HepG2 (cell line): ENCODE results near the gene SIK2. TPM values are rescaled to one million over a fixed set of nuclear protein-coding genes. Genes with fewer than 3 reads are reported as not detected.

Experiments used
- ATAC-seq: fragments of 200-7000 bp; cut with Tn5 transposase; 3 replicates; pipeline ENCODE4 v1.9.1; 2020; ENCODE audit warnings: mild to moderate bottlenecking, moderate library complexity
- BruUV-seq: library from RNA; stranded (reverse); fragments of 400-500 nt; replicated peaks from 2 replicates; lab custom pipeline; 2021; lab: Mats Ljungman, UMichigan
- CTCF ChIA-PET: fragments of 300-600 bp; formaldehyde crosslinking; extraction: SDS; loops from one replicate; lab custom pipeline; 2021; ENCODE audit warnings: low total read pairs, inconsistent platforms, low intra/inter-chr PET ratio; lab: Yijun Ruan, JAX
- POLR2A ChIA-PET: fragments of 350-600 bp; sonication (Branson Sonifier 250); formaldehyde crosslinking; loops from one replicate; lab custom pipeline; 2020; ENCODE audit warnings: antibody characterized with exemption, inconsistent platforms; lab: Yijun Ruan, JAX
- DNase-seq: peaks from one replicate; pipeline ENCODE4 v3.0.0-alpha.2; 2015; ENCODE audit warnings: low spot score
- FAIRE-seq: peaks from 3 replicates; lab custom pipeline; 2011; peaks lifted over from hg19 to GRCh38; lab: Jason Lieb, UNC
- H2AFZ ChIP-seq: one replicate; pipeline ENCODE4 v1.6.1; 2011; ENCODE audit warnings: low read length, inconsistent platforms
- H3K27ac ChIP-seq: fragments of 300-600 bp; 3 replicates; pipeline ENCODE4 v1.8.0; 2011; ENCODE audit warnings: mixed run types, mild to moderate bottlenecking, mixed read lengths, low read length, inconsistent platforms; ENCODE audit not compliant: insufficient read depth; ENCODE audit errors: extremely low read length
- H3K27me3 ChIP-seq, 2 experiments: fragments of 200-600 bp in 1 of 2; 2 replicates in 1 of 2; 3 replicates in 1 of 2; pipeline versions ENCODE4 v1.6.0 to v1.8.0; 2011; ENCODE audit warnings: low read length in 2 of 2, mild to moderate bottlenecking in 2 of 2, moderate library complexity in 2 of 2, inconsistent platforms in 1 of 2; ENCODE audit not compliant: insufficient read depth in 2 of 2, control insufficient read depth in 1 of 2
- H3K36me3 ChIP-seq, 2 experiments: fragments of 200-600 bp in 1 of 2; replicated peaks in 1 of 2; 2 replicates in 1 of 2; 3 replicates in 1 of 2; pipeline versions ENCODE4 v1.5.1 to v1.8.0; 2011; ENCODE audit warnings: low read length in 2 of 2, inconsistent platforms in 1 of 2; ENCODE audit not compliant: insufficient read depth in 2 of 2, control insufficient read depth in 1 of 2
- H3K4me1 ChIP-seq: 2 replicates; pipeline ENCODE4 v1.5.1; 2012; ENCODE audit warnings: low read length, inconsistent platforms; ENCODE audit not compliant: insufficient read depth
- H3K4me2 ChIP-seq: 2 replicates; pipeline ENCODE4 v1.6.0; 2011; ENCODE audit warnings: low read depth, low read length, inconsistent platforms
- H3K4me3 ChIP-seq, 3 experiments: fragments of 200-600 bp in 1 of 3; sonication (generic), shearing (Covaris generic) in 1 of 3; replicated peaks in 1 of 3; 2 replicates each; pipeline ENCODE4 v1.5.1; 2011 to 2016; ENCODE audit warnings: low read length in 3 of 3, inconsistent platforms in 2 of 3, low read depth in 2 of 3, mild to moderate bottlenecking in 2 of 3, control low read depth in 1 of 3, mixed read lengths in 1 of 3; ENCODE audit not compliant: insufficient read depth in 1 of 3
- H3K79me2 ChIP-seq: one replicate; pipeline ENCODE4 v1.6.1; 2011; ENCODE audit warnings: low read length, inconsistent platforms; ENCODE audit not compliant: insufficient read depth
- H3K9ac ChIP-seq: 2 replicates; pipeline ENCODE4 v1.6.0; 2011; ENCODE audit warnings: mild to moderate bottlenecking, low read depth, low read length, inconsistent platforms; ENCODE audit not compliant: insufficient read depth
- H3K9me3 ChIP-seq: 2 replicates; pipeline ENCODE4 v1.5.1; 2012; ENCODE audit warnings: mild to moderate bottlenecking, low read length
- H4K20me1 ChIP-seq: 2 replicates; pipeline ENCODE4 v1.6.0; 2011; ENCODE audit warnings: inconsistent platforms, mild to moderate bottlenecking, low read length, moderate library complexity; ENCODE audit not compliant: insufficient read depth
- CCDC6 ChIP-seq: sonication (generic); formaldehyde crosslinking; IDR thresholded peaks from 2 replicates; pipeline ENCODE4 v1.8.1; 2022; ENCODE audit warnings: mild to moderate bottlenecking, missing genetic modification reagents, moderate library complexity
- CREBL2 ChIP-seq: sonication (generic); formaldehyde crosslinking; IDR thresholded peaks from 2 replicates; pipeline ENCODE4 v1.8.1; 2023; ENCODE audit warnings: missing genetic modification reagents, mild to moderate bottlenecking, borderline replicate concordance
- GZF1 ChIP-seq: sonication (generic); formaldehyde crosslinking; IDR thresholded peaks from 2 replicates; pipeline ENCODE4 v1.5.1; 2020; ENCODE audit warnings: mild to moderate bottlenecking, missing genetic modification reagents
- HES4 ChIP-seq: sonication (generic); formaldehyde crosslinking; IDR thresholded peaks from 2 replicates; pipeline ENCODE4 v1.9.0; 2021; ENCODE audit warnings: mild to moderate bottlenecking, missing genetic modification reagents, borderline replicate concordance
- HNF4G ChIP-seq, 2 experiments: sonication (generic) in 1 of 2; formaldehyde crosslinking in 1 of 2; IDR thresholded peaks; 2 replicates each; pipeline versions ENCODE4 v1.4.0 to v1.6.1; 2011 to 2020; ENCODE audit warnings: borderline replicate concordance in 2 of 2, low read depth in 2 of 2, mild to moderate bottlenecking in 2 of 2, low read length in 1 of 2, missing genetic modification reagents in 1 of 2, moderate library complexity in 1 of 2
- IKZF5 ChIP-seq: IDR thresholded peaks from 2 replicates; pipeline ENCODE4 v1.6.1; 2018; ENCODE audit warnings: missing genetic modification reagents, mild to moderate bottlenecking, missing compliant biosample characterization
- MAFG ChIP-seq: sonication (generic); formaldehyde crosslinking; IDR thresholded peaks from 2 replicates; pipeline ENCODE4 v1.5.1; 2020; ENCODE audit warnings: mild to moderate bottlenecking, missing genetic modification reagents
- MED1 ChIP-seq: sonication (generic); formaldehyde crosslinking; IDR thresholded peaks from 2 replicates; pipeline ENCODE4 v1.4.0; 2020; ENCODE audit warnings: missing genetic modification reagents
- NR2F2 ChIP-seq: IDR thresholded peaks from 2 replicates; pipeline ENCODE4 v1.6.1; 2012; ENCODE audit warnings: low read depth, inconsistent platforms, borderline replicate concordance
- RBFOX2 ChIP-seq: fragments of 200-400 bp; formaldehyde crosslinking; IDR thresholded peaks from 2 replicates; pipeline ENCODE4 v1.6.1; 2017; ENCODE audit warnings: low read depth, mild to moderate bottlenecking, low read length
- TFAP4 ChIP-seq: sonication (generic); IDR thresholded peaks from 2 replicates; pipeline ENCODE4 v1.6.1; 2016; ENCODE audit warnings: low read depth, borderline replicate concordance
- ZNF253 ChIP-seq: sonication (generic); formaldehyde crosslinking; IDR thresholded peaks from 2 replicates; pipeline ENCODE4 v1.8.0; 2022; ENCODE audit warnings: mild to moderate bottlenecking, missing genetic modification reagents, borderline replicate concordance
- ZNF556 ChIP-seq: sonication (generic); formaldehyde crosslinking; IDR thresholded peaks from 2 replicates; pipeline ENCODE4 v1.4.0; 2020; ENCODE audit warnings: mild to moderate bottlenecking, missing genetic modification reagents, borderline replicate concordance
- WGBS: methylation state at CpG from one replicate; pipeline ENCODE4 v1.1.6; 2017; ENCODE audit warnings: low lambda C conversion rate; 5-methylcytosine and 5-hydroxymethylcytosine counted together
- in situ Hi-C: cut with HindIII; loops from 2 replicates; pipeline ENCODE4 v1.10.0; 2017; ENCODE audit warnings: low pct_unique_long_range_greater_than_20kb; ENCODE audit not compliant: extremely low pct_ligation_motif_present
- intact Hi-C: fragments of 100-400 bp; cut with micrococcal nuclease; formaldehyde crosslinking; loops from one replicate; pipeline ENCODE4 v1.10.0; 2022; ENCODE audit not compliant: unreplicated experiment
- polyA plus RNA-seq, 8 experiments: library from polyadenylated mRNA; depleted of rRNA in 3 of 8; stranded (reverse) in 7 of 8; unstranded in 1 of 8; fragments of >200 nt; fragmentation: Illumina TruSeq in 4 of 8; extraction: Trizol in 4 of 8; gene quantifications; 2 replicates each; pipeline versions ENCODE4 v1.2.1 to v1.2.3, GENCODE V29; 2011 to 2016; ENCODE audit warnings: low read depth in 4 of 8, missing spikeins in 1 of 8, mixed read lengths in 1 of 8; ENCODE audit not compliant: insufficient read depth in 1 of 8
- total RNA-seq, 5 experiments: library from RNA; depleted of rRNA; stranded (reverse); fragments of >200 nt; fragmentation: Illumina TruSeq; extraction: Trizol; gene quantifications; 2 replicates each; pipeline ENCODE4 v1.2.3, GENCODE V29; 2016; ENCODE audit warnings: low read depth in 1 of 5
- TF ChIP-seq, protein P1 (sequence below), 2 experiments: fragments of 450-650 bp in 1 of 2; sonication (generic) in 1 of 2; formaldehyde crosslinking; IDR thresholded peaks; 2 replicates each; pipeline versions ENCODE4 v1.5.0 to v1.8.0; 2020 to 2022; ENCODE audit warnings: mild to moderate bottlenecking in 1 of 2, missing genetic modification reagents in 1 of 2
- TF ChIP-seq, protein P2 (sequence below): sonication (generic); formaldehyde crosslinking; IDR thresholded peaks from 2 replicates; pipeline ENCODE4 v1.4.0; 2020; ENCODE audit warnings: missing genetic modification reagents, borderline replicate concordance

The SIK2 gene
- total and polyA plus RNA-seq, 2 of the 13 experiments (the other 11 are each of a cell fraction or from before 2014, with no cell fraction given): 8.1 to 15.4 TPM

GRCh38 chr11:111570796-111571195 lies 31.5 kb upstream of the SIK2 start:
- H4K20me1 ChIP-seq: no peaks in the 10 kb centered on the region
- H3K4me1 ChIP-seq: peaks cover 62% of the 10 kb centered on the region
- TF ChIP-seq RBFOX2 (no peak), TFAP4 (no peak), IKZF5 (CRISPR knock-in tag) (no peak), MED1 (no peak), MAFG (CRISPR knock-in tag) (no peak), GZF1 (CRISPR knock-in tag) (no peak), HNF4G (IDR thresholded peaks at IDR 0.05; ENCODE audit: borderline replicate concordance, low read depth, low read length) (no peak), HNF4G (CRISPR knock-in tag; IDR thresholded peaks at IDR 0.05; ENCODE audit: borderline replicate concordance, low read depth) (no peak), HES4 (no peak), ZNF556 (CRISPR knock-in tag) (no peak), CCDC6 (no peak), CREBL2 (CRISPR knock-in tag) (no peak), NR2F2 (no peak), ZNF253 (CRISPR knock-in tag) (no peak)
- TF ChIP-seq, protein P1, sequence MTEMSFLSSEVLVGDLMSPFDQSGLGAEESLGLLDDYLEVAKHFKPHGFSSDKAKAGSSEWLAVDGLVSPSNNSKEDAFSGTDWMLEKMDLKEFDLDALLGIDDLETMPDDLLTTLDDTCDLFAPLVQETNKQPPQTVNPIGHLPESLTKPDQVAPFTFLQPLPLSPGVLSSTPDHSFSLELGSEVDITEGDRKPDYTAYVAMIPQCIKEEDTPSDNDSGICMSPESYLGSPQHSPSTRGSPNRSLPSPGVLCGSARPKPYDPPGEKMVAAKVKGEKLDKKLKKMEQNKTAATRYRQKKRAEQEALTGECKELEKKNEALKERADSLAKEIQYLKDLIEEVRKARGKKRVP (CRISPR knock-in tag; IDR thresholded peaks at IDR 0.05): no peak
- TF ChIP-seq, protein P2, sequence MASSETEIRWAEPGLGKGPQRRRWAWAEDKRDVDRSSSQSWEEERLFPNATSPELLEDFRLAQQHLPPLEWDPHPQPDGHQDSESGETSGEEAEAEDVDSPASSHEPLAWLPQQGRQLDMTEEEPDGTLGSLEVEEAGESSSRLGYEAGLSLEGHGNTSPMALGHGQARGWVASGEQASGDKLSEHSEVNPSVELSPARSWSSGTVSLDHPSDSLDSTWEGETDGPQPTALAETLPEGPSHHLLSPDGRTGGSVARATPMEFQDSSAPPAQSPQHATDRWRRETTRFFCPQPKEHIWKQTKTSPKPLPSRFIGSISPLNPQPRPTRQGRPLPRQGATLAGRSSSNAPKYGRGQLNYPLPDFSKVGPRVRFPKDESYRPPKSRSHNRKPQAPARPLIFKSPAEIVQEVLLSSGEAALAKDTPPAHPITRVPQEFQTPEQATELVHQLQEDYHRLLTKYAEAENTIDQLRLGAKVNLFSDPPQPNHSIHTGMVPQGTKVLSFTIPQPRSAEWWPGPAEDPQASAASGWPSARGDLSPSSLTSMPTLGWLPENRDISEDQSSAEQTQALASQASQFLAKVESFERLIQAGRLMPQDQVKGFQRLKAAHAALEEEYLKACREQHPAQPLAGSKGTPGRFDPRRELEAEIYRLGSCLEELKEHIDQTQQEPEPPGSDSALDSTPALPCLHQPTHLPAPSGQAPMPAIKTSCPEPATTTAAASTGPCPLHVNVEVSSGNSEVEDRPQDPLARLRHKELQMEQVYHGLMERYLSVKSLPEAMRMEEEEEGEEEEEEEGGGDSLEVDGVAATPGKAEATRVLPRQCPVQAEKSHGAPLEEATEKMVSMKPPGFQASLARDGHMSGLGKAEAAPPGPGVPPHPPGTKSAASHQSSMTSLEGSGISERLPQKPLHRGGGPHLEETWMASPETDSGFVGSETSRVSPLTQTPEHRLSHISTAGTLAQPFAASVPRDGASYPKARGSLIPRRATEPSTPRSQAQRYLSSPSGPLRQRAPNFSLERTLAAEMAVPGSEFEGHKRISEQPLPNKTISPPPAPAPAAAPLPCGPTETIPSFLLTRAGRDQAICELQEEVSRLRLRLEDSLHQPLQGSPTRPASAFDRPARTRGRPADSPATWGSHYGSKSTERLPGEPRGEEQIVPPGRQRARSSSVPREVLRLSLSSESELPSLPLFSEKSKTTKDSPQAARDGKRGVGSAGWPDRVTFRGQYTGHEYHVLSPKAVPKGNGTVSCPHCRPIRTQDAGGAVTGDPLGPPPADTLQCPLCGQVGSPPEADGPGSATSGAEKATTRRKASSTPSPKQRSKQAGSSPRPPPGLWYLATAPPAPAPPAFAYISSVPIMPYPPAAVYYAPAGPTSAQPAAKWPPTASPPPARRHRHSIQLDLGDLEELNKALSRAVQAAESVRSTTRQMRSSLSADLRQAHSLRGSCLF (CRISPR knock-in tag): no peak
- TF ChIP-seq, all 625 proteins: peak for 0
- Histone ChIP-seq H3K27ac (no peak overlapping the region), H3K4me2 (no peak overlapping the region), H2AFZ (no peak overlapping the region), H3K27me3 (no peaks in the 10 kb centered on the region; a peak in 1 of 5 replicates), H3K9me3 (no peaks in the 10 kb centered on the region), H3K36me3 (no peaks in the 10 kb centered on the region), H3K79me2 (no peaks in the 10 kb centered on the region), H3K9ac (no peak overlapping the region), H3K4me3 (no peak overlapping the region)
- 62% methylated on average over 6 of the region's 6 CpGs for WGBS
- CTCF ChIA-PET: no interaction called here
- DNase-seq (no peak), FAIRE-seq (no peak), ATAC-seq (no peak)
- POLR2A ChIA-PET: no interaction called here
- in situ Hi-C loops (no loop called here), intact Hi-C loops (no loop called here)
- BruUV-seq: no TSS peak
